DND-41 (cell line): ENCODE results near the gene CASS4.

Experiments
- ATAC-seq: fragments of 200-7000 bp; cut with Tn5 transposase; 3 replicates; pipeline ENCODE4 v1.9.1; 2021; ENCODE audit warnings: low read depth; ENCODE audit not compliant: insufficient read depth
- DNase-seq: peaks from one replicate; pipeline ENCODE4 v3.0.0-alpha.2; 2020
- H2AFZ ChIP-seq: 2 replicates; pipeline ENCODE4 v1.6.0; 2012; ENCODE audit warnings: low read depth, low read length
- H3K27ac ChIP-seq: 2 replicates; pipeline ENCODE4 v1.5.1; 2012; ENCODE audit warnings: low read length, inconsistent platforms
- H3K27me3 ChIP-seq: fragments of 200-600 bp; sonication (generic); 2 replicates; pipeline ENCODE4 v1.6.0; 2012; ENCODE audit warnings: low read length, mild to moderate bottlenecking, inconsistent platforms; ENCODE audit not compliant: insufficient read depth, poor library complexity
- H3K36me3 ChIP-seq: 2 replicates; pipeline ENCODE4 v1.5.1; 2012; ENCODE audit warnings: low read length, inconsistent platforms; ENCODE audit not compliant: insufficient read depth
- H3K4me1 ChIP-seq: 2 replicates; pipeline ENCODE4 v1.5.1; 2012; ENCODE audit warnings: mild to moderate bottlenecking, low read length; ENCODE audit not compliant: insufficient read depth
- H3K4me2 ChIP-seq: 2 replicates; pipeline ENCODE4 v1.6.0; 2012; ENCODE audit warnings: mild to moderate bottlenecking, moderate library complexity, low read length, inconsistent platforms; ENCODE audit not compliant: insufficient read depth
- H3K4me3 ChIP-seq, 2 experiments: fragments of 200-600 bp in 1 of 2; shearing (Covaris generic) in 1 of 2; 2 replicates each; pipeline ENCODE4 v1.5.1; 2012 to 2016; ENCODE audit warnings: inconsistent platforms in 2 of 2, low read length in 2 of 2, mild to moderate bottlenecking in 2 of 2, low read depth in 1 of 2, moderate library complexity in 1 of 2
- H3K79me2 ChIP-seq: 2 replicates; pipeline ENCODE4 v1.6.0; 2012; ENCODE audit warnings: low read length, inconsistent platforms; ENCODE audit not compliant: insufficient read depth
- H3K9ac ChIP-seq: 2 replicates; pipeline ENCODE4 v1.6.0; 2012; ENCODE audit warnings: low read depth, mild to moderate bottlenecking, inconsistent platforms, low read length, moderate library complexity
- H3K9me3 ChIP-seq: 2 replicates; pipeline ENCODE4 v1.5.1; 2012; ENCODE audit warnings: low read length, moderate library complexity, mild to moderate bottlenecking, inconsistent platforms; ENCODE audit not compliant: insufficient read depth, severe bottlenecking
- H4K20me1 ChIP-seq: 2 replicates; pipeline ENCODE4 v1.6.0; 2012; ENCODE audit warnings: low read length; ENCODE audit not compliant: insufficient read depth
- EZH2 ChIP-seq: IDR thresholded peaks from 3 replicates; pipeline ENCODE4 v1.6.1; 2012; ENCODE audit warnings: borderline replicate concordance, low read depth, mild to moderate bottlenecking, moderate library complexity, low read length, inconsistent platforms; ENCODE audit not compliant: severe bottlenecking
- TF ChIP-seq, protein P1 (sequence below): IDR thresholded peaks from 2 replicates; pipeline ENCODE4 v1.5.1; 2012; ENCODE audit warnings: borderline replicate concordance, low read length, moderate library complexity, mild to moderate bottlenecking; ENCODE audit not compliant: poor library complexity, severe bottlenecking; ENCODE audit errors: extremely low read depth

The CASS4 gene

DNA sequence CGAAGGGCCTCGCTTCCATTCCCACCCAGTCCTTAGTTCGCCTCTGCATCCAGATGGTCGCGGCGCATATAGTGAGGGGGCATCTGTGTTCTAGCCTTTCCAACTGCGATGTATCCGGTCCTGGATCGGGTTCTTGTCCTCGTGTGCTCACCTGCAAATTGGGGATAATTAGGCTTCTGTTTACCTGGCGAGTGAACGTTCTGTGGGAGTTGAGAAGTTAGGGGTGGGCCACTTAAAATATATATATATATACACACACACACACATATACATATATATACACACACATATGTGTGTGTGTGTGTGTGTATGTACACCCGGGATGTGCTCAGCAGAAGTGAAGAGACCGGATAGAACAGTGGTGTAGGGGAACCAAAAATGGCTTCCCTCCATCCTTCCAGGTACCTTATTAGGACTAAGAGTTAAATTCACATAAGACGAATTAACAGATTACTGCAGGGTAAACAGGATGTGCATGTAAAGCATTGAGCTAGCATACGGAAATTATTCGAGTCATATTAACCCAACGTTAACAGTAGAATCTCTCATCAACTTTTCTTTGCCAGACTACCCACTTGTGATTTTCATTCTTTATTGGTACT lies 19.1 kb upstream of the CASS4 start:
- peak; percentile 13 for DNase-seq
- H3K4me3 ChIP-seq = peak overlapping the region; percentile 68 to 81
- ATAC-seq = 0 out of 3 replicates have a peak, but pooled peaks have one; percentile 13

DNA sequence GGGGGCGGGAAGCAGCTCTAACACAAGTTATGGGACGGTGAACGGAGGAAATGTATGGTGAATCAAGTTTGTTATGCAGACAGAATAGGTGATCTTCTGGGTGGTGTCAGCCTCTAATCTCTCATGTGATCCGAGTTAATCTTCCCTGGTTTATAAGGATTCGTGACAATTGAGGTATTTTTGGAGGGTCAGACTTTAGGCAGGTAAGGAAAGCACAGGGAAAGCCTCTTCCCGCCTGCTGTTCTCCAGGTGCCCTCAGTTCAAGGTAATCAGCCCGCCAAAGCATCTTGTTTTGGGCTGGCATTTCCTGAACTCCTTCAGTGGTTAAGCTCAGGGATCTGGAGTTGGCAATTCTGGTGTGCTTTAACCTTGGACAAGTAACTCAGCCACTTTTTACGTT lies 18.4 kb upstream of the CASS4 start:
- Histone ChIP-seq H3K9me3 (no peaks in the 10 kb centered on the region), H3K9ac (peak overlapping the region; percentile 84), H2AFZ (no peak overlapping the region), H3K4me3 (peak overlapping the region; percentile 68 to 81; a peak in 3 of 4 replicates), H3K36me3 (peaks cover 62% of the 10 kb centered on the region), H3K4me1 (peaks cover 55% of the 10 kb centered on the region), H3K27me3 (no peaks in the 10 kb centered on the region), H3K4me2 (peak overlapping the region; percentile 69), H3K27ac (peak overlapping the region; percentile 97), H3K79me2 (peaks cover 81% of the 10 kb centered on the region), H4K20me1 (peaks cover 18% of the 10 kb centered on the region)
- TF ChIP-seq EZH2 = no peak
- TF ChIP-seq, protein P1, sequence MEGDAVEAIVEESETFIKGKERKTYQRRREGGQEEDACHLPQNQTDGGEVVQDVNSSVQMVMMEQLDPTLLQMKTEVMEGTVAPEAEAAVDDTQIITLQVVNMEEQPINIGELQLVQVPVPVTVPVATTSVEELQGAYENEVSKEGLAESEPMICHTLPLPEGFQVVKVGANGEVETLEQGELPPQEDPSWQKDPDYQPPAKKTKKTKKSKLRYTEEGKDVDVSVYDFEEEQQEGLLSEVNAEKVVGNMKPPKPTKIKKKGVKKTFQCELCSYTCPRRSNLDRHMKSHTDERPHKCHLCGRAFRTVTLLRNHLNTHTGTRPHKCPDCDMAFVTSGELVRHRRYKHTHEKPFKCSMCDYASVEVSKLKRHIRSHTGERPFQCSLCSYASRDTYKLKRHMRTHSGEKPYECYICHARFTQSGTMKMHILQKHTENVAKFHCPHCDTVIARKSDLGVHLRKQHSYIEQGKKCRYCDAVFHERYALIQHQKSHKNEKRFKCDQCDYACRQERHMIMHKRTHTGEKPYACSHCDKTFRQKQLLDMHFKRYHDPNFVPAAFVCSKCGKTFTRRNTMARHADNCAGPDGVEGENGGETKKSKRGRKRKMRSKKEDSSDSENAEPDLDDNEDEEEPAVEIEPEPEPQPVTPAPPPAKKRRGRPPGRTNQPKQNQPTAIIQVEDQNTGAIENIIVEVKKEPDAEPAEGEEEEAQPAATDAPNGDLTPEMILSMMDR = no peak
- ATAC-seq (no peak), DNase-seq (no peak)

More for the DNA sequence above, 19.1 kb upstream of the CASS4 start:
- TF ChIP-seq, protein P1 = no peak
- TF ChIP-seq EZH2 = no peak
- H3K4me2 ChIP-seq = peak overlapping the region; percentile 69
- H3K4me1 ChIP-seq = peaks cover 60% of the 10 kb centered on the region
- no peaks in the 10 kb centered on the region for H3K9me3 ChIP-seq
- H3K36me3 ChIP-seq = peaks cover 61% of the 10 kb centered on the region
- H3K27ac ChIP-seq = peak overlapping the region; percentile 97
- peaks cover 86% of the 10 kb centered on the region for H3K79me2 ChIP-seq
- peaks cover 18% of the 10 kb centered on the region for H4K20me1 ChIP-seq
- H2AFZ ChIP-seq = peak overlapping the region; percentile 91
- H3K27me3 ChIP-seq = no peaks in the 10 kb centered on the region
- H3K9ac ChIP-seq = peak overlapping the region; percentile 84

DNA sequence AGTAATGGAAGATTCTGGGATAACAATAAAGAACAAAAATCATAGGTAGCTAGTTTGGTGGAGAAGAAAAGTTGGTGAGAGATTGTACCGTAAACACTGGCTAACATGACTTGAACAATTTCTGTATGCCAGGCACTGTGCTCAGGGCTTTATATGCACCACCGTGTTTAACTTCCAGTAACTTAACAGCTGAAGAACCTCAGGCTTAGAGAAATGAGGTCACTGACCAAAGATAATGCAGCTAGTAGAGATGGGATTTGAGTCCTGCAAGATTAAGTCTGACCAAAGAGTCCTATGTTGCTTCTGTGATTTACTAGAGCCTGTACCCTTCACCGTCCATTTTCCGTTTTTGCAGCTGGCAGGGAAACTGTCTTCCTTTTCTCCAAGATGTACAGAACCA lies 16.9 kb upstream of the CASS4 start:
- Histone ChIP-seq H4K20me1 (peaks cover 14% of the 10 kb centered on the region), H3K27ac (no peak overlapping the region), H3K9ac (no peak overlapping the region), H3K4me3 (no peak overlapping the region), H3K36me3 (peaks cover 62% of the 10 kb centered on the region), H3K4me1 (peaks cover 44% of the 10 kb centered on the region), H3K9me3 (no peaks in the 10 kb centered on the region), H3K79me2 (peaks cover 78% of the 10 kb centered on the region), H2AFZ (no peak overlapping the region), H3K4me2 (peak overlapping the region; percentile 8; the same call in 1 of the 2 replicates), H3K27me3 (no peaks in the 10 kb centered on the region)
- TF ChIP-seq, protein P1 = no peak
- TF ChIP-seq EZH2 = no peak
- ATAC-seq (no peak), DNase-seq (no peak)
